Uterus (tissue), 4 donors: ENCODE data around the gene SIPA1. TPM values are rescaled to one million over a fixed set of nuclear protein-coding genes. Genes with fewer than 3 reads are reported as not detected.

Experiments
- DNase-seq, 2 donors: peaks; one replicate each; pipeline ENCODE4 v3.0.0-alpha.2; 2019 to 2020
- H3K27ac ChIP-seq, 2 donors: fragments of 200-600 bp; sonication (generic); 1 replicate in 1 of 2; 2 replicates in 1 of 2; pipeline ENCODE4 v1.5.1; 2016 to 2018
- H3K27me3 ChIP-seq, 2 donors: fragments of 200-600 bp; sonication (generic); one replicate each; pipeline ENCODE4 v1.5.1; 2018 to 2019; ENCODE audit warnings: control low read depth in 1 of 2
- H3K36me3 ChIP-seq, 2 donors: fragments of 200-600 bp; sonication (generic); one replicate each; pipeline ENCODE4 v1.5.1; 2019; ENCODE audit warnings: control low read depth in 1 of 2
- H3K4me1 ChIP-seq, 2 donors: fragments of 200-600 bp; sonication (generic); one replicate each; pipeline ENCODE4 v1.5.1; 2018 to 2019; ENCODE audit warnings: control low read depth in 1 of 2
- H3K4me3 ChIP-seq, 2 donors: fragments of 200-600 bp; sonication (generic); 1 replicate in 1 of 2; 2 replicates in 1 of 2; pipeline ENCODE4 v1.5.1; 2018 to 2019; ENCODE audit warnings: mild to moderate bottlenecking in 1 of 2
- H3K9me3 ChIP-seq, 2 donors: fragments of 200-600 bp; sonication (generic); one replicate each; pipeline ENCODE4 v1.5.1; 2019; ENCODE audit warnings: control low read depth in 1 of 2
- CTCF ChIP-seq, 4 experiments: fragments of 200-600 bp in 2 of 4; fragments of 450-650 bp in 2 of 4; sonication (generic) in 2 of 4; IDR thresholded peaks; one replicate each; pipeline ENCODE4 v1.5.1; 2016 to 2019; ENCODE audit warnings: antibody characterized with exemption in 4 of 4, mild to moderate bottlenecking in 2 of 4, moderate library complexity in 1 of 4
- POLR2A ChIP-seq, 2 donors: fragments of 450-650 bp; IDR thresholded peaks; one replicate each; pipeline ENCODE4 v1.6.1; 2016; ENCODE audit warnings: antibody characterized with exemption in 2 of 2, mild to moderate bottlenecking in 1 of 2, moderate library complexity in 1 of 2
- intact Hi-C: fragments of 100-400 bp; cut with DNase I; formaldehyde crosslinking; loops from one replicate; pipeline ENCODE4 v1.15.1; 2023; ENCODE audit warnings: low total_unique reads
- microRNA-seq: library from miRNA; unstranded; fragments of <30 nt; microRNA quantifications from one replicate; pipeline ENCODE4, GENCODE V29; 2016; ENCODE audit warnings: borderline microRNAs expressed, borderline replicate concordance
- small RNA-seq: library from RNA; depleted of rRNA; stranded (forward); fragments of <200 nt; gene quantifications from one replicate; pipeline ENCODE3, GENCODE V24; 2016
- total RNA-seq, 4 donors: library from RNA; depleted of rRNA in 3 of 4; stranded (reverse); fragments of >200 nt in 3 of 4; gene quantifications; one replicate each; pipeline versions ENCODE4 v1.1.0 to v1.2.4, GENCODE V29; 2014 to 2023
- donor health status: DM: yes; HTN: yes; CAD: no.

The SIPA1 gene
- total RNA-seq, 4 donors from 2014 or later: 11.2 to 60.1 (median 27.0) TPM

- Histone ChIP-seq H3K4me3 (no peak overlapping the region), H3K27me3 (no peaks in the 10 kb centered on the region), H3K36me3 (no peaks in the 10 kb centered on the region), H3K9me3 (no peaks in the 10 kb centered on the region), H3K27ac (no peak overlapping the region), H3K4me1 (no peaks in the 10 kb centered on the region)
- no peak for TF ChIP-seq CTCF (IDR thresholded peaks at IDR 0.05)
- TF ChIP-seq POLR2A (IDR thresholded peaks at IDR 0.05): no peak
- intact Hi-C loops: no loop called here
- no peak for DNase-seq
These were observed 60.3 kb downstream of the SIPA1 start for GRCh38 chr11:65698205-65698604.

- TF ChIP-seq CTCF (IDR thresholded peaks at IDR 0.05): no peak
- no peak for TF ChIP-seq POLR2A (IDR thresholded peaks at IDR 0.05)
- H3K9me3 ChIP-seq: no peaks in the 10 kb centered on the region
- intact Hi-C loops: no loop called here
These were observed 61.4 kb downstream of the SIPA1 start for GRCh38 chr11:65699306-65699705.

GRCh38 chr11:65700399-65700798 lies 62.5 kb downstream of the SIPA1 start:
- DNase-seq: no peak
- TF ChIP-seq POLR2A (IDR thresholded peaks at IDR 0.05): no peak
- TF ChIP-seq CTCF (IDR thresholded peaks at IDR 0.05): no peak
- no peaks in the 10 kb centered on the region for H3K9me3 ChIP-seq
- H3K4me1 ChIP-seq: no peaks in the 10 kb centered on the region
- no peak overlapping the region for H3K4me3 ChIP-seq
- H3K27me3 ChIP-seq: no peaks in the 10 kb centered on the region
- no peak overlapping the region for H3K27ac ChIP-seq
- H3K36me3 ChIP-seq: no peaks in the 10 kb centered on the region
- intact Hi-C loops: no loop called here

More at GRCh38 chr11:65699306-65699705, 61.4 kb downstream of the SIPA1 start:
- no peak overlapping the region for H3K4me3 ChIP-seq
- no peak overlapping the region for H3K27ac ChIP-seq
- no peaks in the 10 kb centered on the region for H3K27me3 ChIP-seq
- H3K4me1 ChIP-seq: no peaks in the 10 kb centered on the region
- H3K36me3 ChIP-seq: no peaks in the 10 kb centered on the region
- no peak for DNase-seq

Small RNA genes lying within 50 kb of the gene (microRNA-seq; reads per million reads assigned to microRNA genes)
- gene MIR4489: not detected
- not detected for gene MIR4690

Small RNA genes lying within 50 kb of the gene (small RNA-seq; reads per million reads assigned to genes)
- not detected for gene MIR4489
- gene MIR4690: not detected
- gene RN7SL309P: not detected

Other genes starting within 250 kb of the SIPA1 start
- 100 to 1,000 TPM in 3 of 4 donors, 10 to 100 TPM in 1; 33.6 to 932 (median 120) TPM for gene NEAT1, start 215.3 kb upstream of the SIPA1 start, total RNA-seq
- gene MALAT1, start 139.1 kb upstream of the SIPA1 start, total RNA-seq: over 10,000 TPM in 3 of 4 donors, 1,000 to 10,000 TPM in 1; 6,732 to 19,335 (median 13,886) TPM
- gene SCYL1, start 113.0 kb upstream of the SIPA1 start, total RNA-seq: 100 to 1,000 TPM in 1 of 4 donors, 10 to 100 TPM in 3; 28.8 to 101 (median 70.1) TPM
- gene LTBP3, start 79.7 kb upstream of the SIPA1 start, total RNA-seq: 100 to 1,000 TPM; 131 to 240 (median 217) TPM
- 10 to 100 TPM; 12.3 to 42.6 (median 31.6) TPM for gene ZNRD2, start 67.6 kb upstream of the SIPA1 start, total RNA-seq
- gene FAM89B, start 65.6 kb upstream of the SIPA1 start, total RNA-seq: 10 to 100 TPM; 13.9 to 83.0 (median 40.8) TPM
- 100 to 1,000 TPM in 1 of 4 donors, 10 to 100 TPM in 3; 44.2 to 159 (median 69.5) TPM for gene EHBP1L1, start 62.0 kb upstream of the SIPA1 start, total RNA-seq
- 1 to 10 TPM in 1 of 4 donors, under 1 TPM in 1, not detected in 2; 0.26 to 5.8 TPM for gene KCNK7, start 42.3 kb upstream of the SIPA1 start, total RNA-seq
- 100 to 1,000 TPM in 1 of 4 donors, 10 to 100 TPM in 3; 22.1 to 139 (median 51.8) TPM for gene MAP3K11, start 23.9 kb upstream of the SIPA1 start, total RNA-seq
- 10 to 100 TPM in 3 of 4 donors, 1 to 10 TPM in 1; 6.8 to 47.4 (median 24.6) TPM for gene PCNX3, start 22.3 kb upstream of the SIPA1 start, total RNA-seq
- 10 to 100 TPM in 3 of 4 donors, 1 to 10 TPM in 1; 6.7 to 97.1 (median 36.5) TPM for gene RELA, start 24.8 kb downstream of the SIPA1 start, total RNA-seq
- gene KAT5, start 74.2 kb downstream of the SIPA1 start, total RNA-seq: 100 to 1,000 TPM in 2 of 4 donors, 10 to 100 TPM in 2; 37.1 to 113 (median 81.5) TPM
- 100 to 1,000 TPM in 1 of 4 donors, 10 to 100 TPM in 3; 35.2 to 107 (median 65.4) TPM for gene RNASEH2C, start 82.7 kb downstream of the SIPA1 start, total RNA-seq
- 10 to 100 TPM in 1 of 4 donors, 1 to 10 TPM in 3; 2.4 to 17.1 (median 5.7) TPM for gene AP5B1, start 142.9 kb downstream of the SIPA1 start, total RNA-seq
- gene OVOL1, start 149.0 kb downstream of the SIPA1 start, total RNA-seq: 1 to 10 TPM in 1 of 4 donors, not detected in 3; 1.0 TPM
- 1 to 10 TPM in 1 of 4 donors, under 1 TPM in 1, not detected in 2; 0.58 to 2.6 TPM for gene SNX32, start 195.9 kb downstream of the SIPA1 start, total RNA-seq
- 100 to 1,000 TPM; 227 to 514 (median 399) TPM for gene CFL1, start 220.1 kb downstream of the SIPA1 start, total RNA-seq
- gene MUS81, start 222.3 kb downstream of the SIPA1 start, total RNA-seq: 100 to 1,000 TPM in 1 of 4 donors, 10 to 100 TPM in 3; 28.8 to 108 (median 75.0) TPM
- 100 to 1,000 TPM in 1 of 4 donors, 10 to 100 TPM in 3; 56.1 to 165 (median 87.3) TPM for gene EFEMP2, start 234.7 kb downstream of the SIPA1 start, total RNA-seq
- 1 to 10 TPM in 1 of 4 donors, under 1 TPM in 1, not detected in 2; 0.62 to 3.6 TPM for gene CTSW, start 241.7 kb downstream of the SIPA1 start, total RNA-seq